ENCODE measurements around the gene EMP2.

GRCh38 chr16:10562361-10562899, 18.0 kb downstream of the EMP2 start:
- TF ChIP-seq CTCF (IDR thresholded peaks at IDR 0.05; ENCODE audit: low read depth, low read length) (no peak), EZH2phosphoT487 (IDR thresholded peaks at IDR 0.05; ENCODE audit: low read depth) (no peak)

Data from OCI-LY3 (cell line).